DMS153 treated with DMSO at 0.1 percent for 48 hours (cell line): ENCODE measurements around the gene HJV.
A peak's percentile ranks its signal among the peaks of the same experiment; 100 is the strongest.

ENCODE experiments used
- DNase-seq: peaks from one replicate; lab custom pipeline; 2025; ENCODE audit not compliant: unreplicated experiment; lab: John Stamatoyannopoulos, UW

HJV gene

DNA sequence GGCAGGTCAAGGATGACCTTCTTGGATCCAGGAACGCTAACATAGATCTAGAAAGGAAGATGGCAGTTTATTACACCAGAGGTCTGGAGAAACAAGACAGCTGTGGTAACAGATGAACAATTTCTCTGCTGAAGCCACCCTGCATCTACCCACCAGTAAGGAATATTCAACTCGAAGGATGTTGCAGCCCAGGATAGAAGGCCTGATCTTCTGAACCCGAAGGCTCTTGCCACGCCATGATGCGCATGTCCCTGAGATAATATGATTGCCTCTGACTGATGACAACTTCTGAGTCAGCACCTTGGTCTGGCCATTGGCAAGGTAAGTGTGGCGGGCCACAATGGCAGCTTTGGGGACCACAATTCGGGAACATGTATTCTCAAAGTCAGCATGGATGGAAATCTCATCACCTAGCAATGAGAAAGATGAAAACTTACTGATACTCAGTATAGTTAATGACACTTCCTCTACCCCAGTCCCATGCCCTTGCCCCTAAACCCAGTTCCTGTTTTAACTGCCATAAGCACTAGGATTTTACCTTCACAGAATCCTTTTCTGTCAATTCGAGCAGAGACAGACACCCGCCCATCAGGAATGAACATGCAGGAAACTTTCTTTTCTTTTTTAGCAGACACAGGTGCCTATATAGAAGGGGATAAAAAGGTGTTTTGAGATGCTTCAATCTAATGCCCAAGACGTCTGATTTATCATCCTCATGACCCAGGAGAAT, 27.0 kb downstream of the HJV start:
- DNase-seq = no peak

GRCh38 chr1:145993618-145994390, 27.7 kb downstream of the HJV start:
- no peak for DNase-seq

- DNase-seq = no peak
These were observed 28.4 kb downstream of the HJV start for GRCh38 chr1:145992958-145993617.

DNA sequence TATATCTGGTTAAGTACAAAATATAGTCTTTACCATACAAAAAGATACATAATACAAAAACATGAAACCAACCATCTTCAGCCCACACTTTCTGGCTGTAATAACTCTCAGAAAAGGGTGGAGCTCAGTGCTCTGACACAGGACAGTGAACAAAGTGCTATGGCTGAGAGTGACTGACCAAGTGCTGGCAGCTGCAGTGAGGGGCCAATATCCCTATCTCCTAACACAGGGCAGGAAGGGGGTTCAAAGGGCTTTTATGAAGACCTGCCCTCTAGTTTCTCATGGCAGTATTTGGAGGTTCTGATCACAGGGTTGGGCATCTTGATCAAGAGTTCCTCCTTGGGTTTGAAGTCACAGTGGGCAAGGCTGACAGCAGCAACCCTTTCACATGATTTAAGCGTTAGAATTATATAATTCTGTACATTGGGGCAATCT, 29.0 kb downstream of the HJV start:
- no peak for DNase-seq

- DNase-seq = no peak
These were observed 29.7 kb downstream of the HJV start for GRCh38 chr1:145991735-145992412.

DNA sequence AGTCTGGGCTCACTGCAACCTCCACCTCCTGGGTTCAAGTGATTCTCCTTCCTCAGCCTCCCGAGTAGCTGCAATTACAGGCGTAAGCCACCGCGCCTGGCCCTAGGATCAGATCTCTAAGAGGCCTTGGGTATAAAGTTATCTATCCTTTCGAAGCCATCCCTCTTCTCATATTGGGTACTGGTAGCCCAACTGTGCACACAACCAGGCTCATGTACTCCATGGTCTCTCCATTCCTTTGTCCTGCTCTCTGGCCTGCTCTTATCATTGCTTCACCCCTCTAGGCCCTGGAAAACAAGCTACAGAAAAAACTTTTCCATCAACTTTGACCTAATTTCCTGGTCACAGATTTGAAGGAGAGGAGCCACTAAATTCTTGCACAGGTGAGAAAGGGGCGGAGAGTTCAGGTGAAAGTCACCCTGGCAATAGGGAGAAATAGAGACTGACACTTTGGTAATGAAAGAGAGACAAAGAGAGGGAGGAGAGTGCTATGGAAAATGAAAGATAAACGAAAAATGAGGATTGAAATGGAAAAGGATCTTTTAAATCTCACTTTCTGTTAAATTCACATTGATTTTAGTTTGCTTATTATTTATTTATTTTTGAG, 31.2 kb downstream of the HJV start:
- DNase-seq = no peak

DNA sequence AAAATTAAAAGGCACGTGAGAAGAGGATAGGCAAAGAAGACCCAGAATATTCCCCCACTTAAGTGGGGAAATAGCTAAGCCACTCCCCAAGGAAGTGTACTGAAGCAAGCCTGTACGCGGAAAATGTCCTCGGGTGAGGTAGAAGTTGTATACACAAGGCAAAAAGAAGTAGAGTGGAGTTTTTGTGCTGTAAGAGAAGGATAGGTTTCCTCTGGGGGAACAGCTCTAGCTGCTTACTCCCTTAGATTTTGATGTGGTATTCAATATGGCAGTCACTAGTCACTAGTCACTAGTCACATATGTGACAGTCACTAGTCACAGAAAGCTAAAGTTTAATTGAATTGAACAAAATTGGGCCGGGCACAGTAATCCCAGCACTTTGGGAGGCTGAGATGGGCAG, 32.8 kb downstream of the HJV start:
- DNase-seq = no peak

DNA sequence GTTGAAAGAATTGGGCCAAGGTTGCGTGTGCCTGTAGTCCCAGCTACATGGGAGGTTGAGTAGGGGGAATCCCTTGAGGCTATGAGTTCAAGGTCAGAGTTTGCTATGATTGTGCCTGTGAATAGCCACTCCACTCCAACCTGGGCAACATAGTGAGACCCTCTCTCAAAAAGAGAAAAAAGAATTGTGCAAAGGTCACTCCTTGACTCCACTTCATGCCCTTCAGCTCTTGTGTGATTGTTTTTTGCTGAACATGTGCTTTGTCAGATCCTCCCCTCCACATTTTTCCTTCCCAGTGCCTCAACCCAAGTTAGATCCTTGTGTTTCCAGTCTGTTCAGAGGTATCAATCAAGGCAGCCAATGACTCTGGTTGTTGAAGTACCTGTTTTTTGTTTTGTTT, 33.6 kb downstream of the HJV start:
- no peak for DNase-seq

DNA sequence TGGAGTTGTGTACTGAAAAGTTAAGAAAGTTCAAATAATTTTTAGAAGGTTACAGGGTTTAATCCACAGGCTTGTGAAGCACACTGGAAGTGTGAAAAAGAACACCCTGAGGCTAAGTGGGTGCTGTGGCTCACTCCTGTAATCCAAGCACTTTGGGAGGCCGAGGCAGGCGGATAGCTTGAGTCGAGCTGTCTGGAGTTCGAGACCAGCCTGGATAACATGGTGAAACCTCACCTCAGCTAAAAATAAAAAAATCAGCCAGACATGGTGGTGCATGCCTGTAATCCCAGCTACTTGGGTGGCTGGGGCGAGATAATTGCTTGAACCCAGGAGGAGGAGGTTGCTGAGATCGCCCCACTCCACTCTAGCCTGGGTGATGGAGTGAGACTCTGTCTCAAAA, 35.0 kb downstream of the HJV start:
- no peak for DNase-seq

GRCh38 chr1:145985502-145986439, 35.8 kb downstream of the HJV start:
- peak; percentile 84 for DNase-seq

DNA sequence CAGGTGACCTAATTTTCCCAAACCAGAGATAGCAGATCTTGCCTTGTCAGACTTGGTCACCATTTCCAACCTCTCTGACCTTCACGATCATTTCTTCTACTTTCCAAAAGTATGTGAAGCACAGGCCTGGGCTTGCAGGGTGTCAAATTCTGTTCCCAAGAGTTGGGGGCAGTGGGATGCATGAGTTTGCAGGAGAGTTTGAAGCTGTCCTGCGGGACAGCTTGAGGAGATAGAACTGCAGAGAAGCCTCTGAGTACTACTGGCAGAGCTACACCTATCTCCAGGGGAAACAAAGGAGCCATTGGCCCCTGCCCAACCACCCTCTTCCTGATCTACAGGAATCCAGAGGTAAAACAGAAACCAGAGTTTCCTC, 36.4 kb downstream of the HJV start:
- no peak for DNase-seq

DNA sequence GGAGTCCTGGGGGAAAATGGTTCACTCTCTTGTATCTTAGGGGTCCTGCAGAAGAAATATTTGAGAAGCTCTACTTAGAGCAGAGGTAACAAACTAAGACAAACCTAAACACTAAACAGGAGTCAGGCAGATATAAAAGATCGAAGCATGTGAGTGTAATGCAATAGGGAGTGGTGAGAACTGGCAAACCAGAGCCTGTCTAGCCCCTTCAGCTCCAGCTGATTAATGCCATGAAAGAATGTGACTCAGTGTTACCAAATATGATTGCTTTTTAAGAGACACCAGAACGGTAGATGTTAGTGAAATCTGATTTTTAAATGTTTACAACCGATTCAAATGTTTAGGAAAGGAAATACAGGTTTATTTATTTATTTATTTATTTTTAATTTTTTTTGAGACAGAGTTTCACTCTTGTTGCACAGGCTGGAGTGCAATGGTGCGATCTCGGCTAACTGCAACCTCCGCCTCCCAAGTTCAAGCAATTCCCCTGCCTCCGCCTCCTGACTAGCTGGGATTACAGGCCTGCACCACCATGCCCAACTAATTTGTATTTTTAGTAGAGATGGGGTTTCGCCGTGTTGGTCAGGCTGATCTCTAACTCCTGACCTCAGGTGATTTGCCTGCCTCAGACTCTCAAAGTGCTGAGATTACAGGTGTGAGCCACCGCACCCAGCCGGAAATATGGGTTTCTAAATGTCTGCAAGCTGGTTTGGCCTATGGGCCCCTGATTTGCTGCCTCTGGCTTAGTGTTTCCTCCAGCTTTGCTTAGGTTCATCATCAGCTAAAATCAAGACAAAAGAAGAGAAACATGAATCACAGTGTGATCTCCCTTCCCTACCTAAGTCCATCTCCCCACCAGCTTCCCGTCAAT, 37.3 kb downstream of the HJV start:
- DNase-seq = no peak

GRCh38 chr1:145983206-145983675, 38.3 kb downstream of the HJV start:
- no peak for DNase-seq

DNA sequence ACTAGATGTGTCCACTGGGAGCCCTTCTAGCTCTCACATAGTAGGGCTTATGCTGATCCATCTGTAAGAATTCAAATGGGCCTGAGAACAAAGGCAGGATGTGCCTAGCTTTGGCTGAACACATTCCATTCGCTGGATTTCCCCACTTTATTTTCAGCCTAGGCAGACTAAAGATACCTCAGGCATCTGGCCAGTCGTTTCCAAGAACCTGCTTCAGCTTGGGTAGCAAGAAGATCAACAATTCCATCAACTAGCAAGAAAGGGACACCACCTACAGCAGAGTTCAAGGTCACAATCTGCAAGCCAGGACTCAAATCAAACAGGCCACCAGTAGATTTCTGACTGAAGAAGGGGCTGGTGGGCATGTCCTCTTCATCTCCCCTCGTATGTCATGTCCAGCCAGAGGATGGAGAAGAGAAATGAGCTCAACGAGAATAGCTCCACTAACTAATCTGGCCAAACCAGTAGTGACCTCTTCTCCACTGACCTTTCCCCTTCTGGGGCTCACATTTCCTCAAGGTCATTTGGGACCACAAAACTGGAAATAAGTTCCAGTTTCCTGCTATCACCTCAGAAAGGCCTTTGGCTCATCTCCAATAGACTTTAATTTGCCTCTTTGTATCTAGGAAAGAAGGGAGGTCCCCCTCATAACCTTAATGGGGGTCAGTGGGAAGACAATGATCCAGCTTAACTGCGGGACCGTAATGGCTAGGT, 39.4 kb downstream of the HJV start:
- no peak for DNase-seq

DNA sequence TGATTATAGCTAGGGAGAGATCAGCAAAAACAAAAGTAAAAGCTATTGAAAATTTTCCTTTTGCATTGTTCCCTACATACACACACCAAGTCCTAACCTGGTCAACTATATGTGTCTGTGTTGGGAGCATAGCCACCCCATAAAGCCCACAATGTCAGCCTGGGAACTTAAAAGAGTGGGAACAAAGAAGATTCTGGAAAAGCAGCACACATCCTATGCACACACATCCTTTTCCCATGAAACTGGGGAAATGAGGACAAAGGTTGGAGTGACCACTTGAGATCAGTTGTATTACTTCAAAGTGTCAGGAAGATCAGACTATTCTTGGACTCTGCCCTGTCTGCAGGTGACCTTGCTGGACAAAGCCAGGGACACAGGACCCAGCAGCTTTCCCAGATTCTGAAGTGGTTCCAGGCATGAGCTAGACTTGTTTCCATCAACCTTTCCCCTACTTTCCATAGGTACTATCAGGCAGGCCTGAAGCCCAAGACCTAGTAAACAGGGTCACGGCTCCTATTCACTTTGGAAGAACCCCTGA, 41.0 kb downstream of the HJV start:
- no peak for DNase-seq

GRCh38 chr1:145979746-145980456, 41.6 kb downstream of the HJV start:
- no peak for DNase-seq
